Hepatocyte (in vitro differentiated cells): ENCODE results near the gene LCAT. TPM values are rescaled to one million over a fixed set of nuclear protein-coding genes. Genes with fewer than 3 reads are reported as not detected.

Experiments used
- DNase-seq: peaks from one replicate; pipeline ENCODE4 v3.0.0-alpha.2; 2016; ENCODE audit warnings: low spot score
- H2AFZ ChIP-seq: fragments of 200-600 bp; sonication (generic); 2 replicates; pipeline ENCODE4 v1.6.0; 2016; ENCODE audit warnings: antibody characterized with exemption, mild to moderate bottlenecking
- H3K27ac ChIP-seq: fragments of 200-600 bp; sonication (generic); 2 replicates; pipeline ENCODE4 v1.5.1; 2016; ENCODE audit warnings: mild to moderate bottlenecking
- H3K27me3 ChIP-seq: fragments of 200-600 bp; sonication (generic); 2 replicates; pipeline ENCODE4 v1.6.1; 2016
- H3K36me3 ChIP-seq: fragments of 200-600 bp; sonication (generic); replicated peaks from 2 replicates; pipeline ENCODE4 v1.5.1; 2016; ENCODE audit warnings: low read depth; ENCODE audit not compliant: insufficient read depth
- H3K4me1 ChIP-seq: fragments of 200-600 bp; sonication (generic); 2 replicates; pipeline ENCODE4 v1.5.1; 2016; ENCODE audit warnings: mild to moderate bottlenecking, moderate library complexity; ENCODE audit not compliant: insufficient read depth
- H3K4me2 ChIP-seq: fragments of 200-600 bp; sonication (generic); 2 replicates; pipeline ENCODE4 v1.6.0; 2016
- H3K4me3 ChIP-seq: fragments of 200-600 bp; sonication (generic); 2 replicates; pipeline ENCODE4 v1.5.1; 2016; ENCODE audit warnings: mild to moderate bottlenecking
- H3K79me2 ChIP-seq: fragments of 200-600 bp; sonication (generic); 2 replicates; pipeline ENCODE4 v1.6.0; 2017; ENCODE audit warnings: mild to moderate bottlenecking
- H3K9me2 ChIP-seq: fragments of 200-600 bp; sonication (generic); replicated peaks from 2 replicates; pipeline ENCODE4 v1.6.0; 2017; ENCODE audit warnings: mild to moderate bottlenecking; ENCODE audit not compliant: insufficient read depth
- H3K9me3 ChIP-seq: fragments of 200-600 bp; sonication (generic); 2 replicates; pipeline ENCODE4 v1.5.1; 2016; ENCODE audit warnings: low read depth, mild to moderate bottlenecking
- H4K20me1 ChIP-seq: fragments of 200-600 bp; sonication (generic); 2 replicates; pipeline ENCODE4 v1.6.0; 2016; ENCODE audit warnings: mild to moderate bottlenecking; ENCODE audit not compliant: insufficient read depth, poor library complexity, severe bottlenecking
- CTCF ChIP-seq: fragments of 200-600 bp; sonication (generic); IDR thresholded peaks from 2 replicates; pipeline ENCODE4 v1.5.1; 2016; ENCODE audit warnings: antibody characterized with exemption, mild to moderate bottlenecking; ENCODE audit not compliant: poor library complexity
- EZH2 ChIP-seq: fragments of 200-600 bp; sonication (generic); IDR thresholded peaks from 2 replicates; pipeline ENCODE4 v1.6.1; 2016; ENCODE audit warnings: antibody characterized with exemption, mild to moderate bottlenecking, borderline replicate concordance
- EZH2phosphoT487 ChIP-seq: fragments of 200-600 bp; sonication (generic); IDR thresholded peaks from one replicate; pipeline ENCODE4 v1.6.1; 2018; ENCODE audit warnings: antibody characterized with exemption, mild to moderate bottlenecking, low read depth, moderate library complexity; ENCODE audit not compliant: unreplicated experiment, severe bottlenecking
- WGBS: methylation state at CpG from one replicate; pipeline ENCODE4 v1.1.6; 2016; ENCODE audit warnings: low lambda C conversion rate; ENCODE audit errors: missing lambda C conversion rate; 5-methylcytosine and 5-hydroxymethylcytosine counted together
- polyA plus RNA-seq: library from polyadenylated mRNA; unstranded; fragments of >200 nt; fragmentation: Nextera tagmentation; extraction: Ambion mirVana; gene quantifications from 2 replicates; pipeline ENCODE4 v1.2.1, GENCODE V29; 2016
- total RNA-seq: library from RNA; depleted of rRNA; stranded (reverse); fragments of >200 nt; gene quantifications from 2 replicates; pipeline ENCODE4 v1.2.3, GENCODE V29; 2014

The LCAT gene
- total and polyA plus RNA-seq, 2 experiments from 2014 or later, result 15.6 to 44.6 TPM

GRCh38 chr16:67987460-67988160, 43.7 kb upstream of the LCAT start:
- Histone ChIP-seq H3K9me2 (no peaks in the 10 kb centered on the region), H3K79me2 (no peaks in the 10 kb centered on the region), H4K20me1 (no peaks in the 10 kb centered on the region), H3K4me3 (no peak overlapping the region), H3K4me1 (no peaks in the 10 kb centered on the region), H2AFZ (no peak overlapping the region), H3K27ac (no peak overlapping the region), H3K36me3 (no peaks in the 10 kb centered on the region), H3K9me3 (no peaks in the 10 kb centered on the region), H3K4me2 (no peak overlapping the region), H3K27me3 (no peaks in the 10 kb centered on the region)
- no peak for TF ChIP-seq EZH2
- TF ChIP-seq EZH2phosphoT487, result no peak
- TF ChIP-seq CTCF, result no peak
- no peak for DNase-seq
- WGBS, result 88% methylated on average over 11 of the region's 11 CpGs

- H3K9me2 ChIP-seq, result no peaks in the 10 kb centered on the region
- no peak overlapping the region for H3K4me2 ChIP-seq
- no peaks in the 10 kb centered on the region for H3K9me3 ChIP-seq
- DNase-seq, result no peak
- TF ChIP-seq EZH2phosphoT487 (no peak), EZH2 (no peak), CTCF (no peak)
- no peak overlapping the region for H2AFZ ChIP-seq
- H3K27me3 ChIP-seq, result no peaks in the 10 kb centered on the region
- WGBS, result 91% methylated on average over 5 of the region's 5 CpGs
- no peaks in the 10 kb centered on the region for H3K36me3 ChIP-seq
- H4K20me1 ChIP-seq, result no peaks in the 10 kb centered on the region
- H3K4me1 ChIP-seq, result no peaks in the 10 kb centered on the region
- H3K79me2 ChIP-seq, result no peaks in the 10 kb centered on the region
- H3K4me3 ChIP-seq, result no peak overlapping the region
- H3K27ac ChIP-seq, result no peak overlapping the region
Measured at GRCh38 chr16:67986949-67987348, 43.0 kb upstream of the LCAT start.

- H3K4me1 ChIP-seq, result no peaks in the 10 kb centered on the region
- no peaks in the 10 kb centered on the region for H3K27me3 ChIP-seq
- no peaks in the 10 kb centered on the region for H3K9me2 ChIP-seq
- no peak overlapping the region for H2AFZ ChIP-seq
- no peak overlapping the region for H3K27ac ChIP-seq
- H3K36me3 ChIP-seq, result no peaks in the 10 kb centered on the region
- no peak for TF ChIP-seq CTCF
- TF ChIP-seq EZH2phosphoT487, result no peak
- TF ChIP-seq EZH2, result no peak
- no peak for DNase-seq
- no peaks in the 10 kb centered on the region for H3K79me2 ChIP-seq
- H3K4me2 ChIP-seq, result no peak overlapping the region
- H3K9me3 ChIP-seq, result no peaks in the 10 kb centered on the region
- H3K4me3 ChIP-seq, result no peak overlapping the region
- WGBS, result 97% methylated on average over 47 of the region's 49 CpGs
- H4K20me1 ChIP-seq, result no peaks in the 10 kb centered on the region
Measured at GRCh38 chr16:67982011-67982696, 38.2 kb upstream of the LCAT start.
